ENCODE measurements around the gene FOXL3. TPM values are rescaled to one million over a fixed set of nuclear protein-coding genes. Genes with fewer than 3 reads are reported as not detected.
"Not testable (repeated sequence)": the region's sequence is repeated elsewhere in the genome, so short reads cannot be mapped to it uniquely, and the experiment has no call there.

The FOXL3 gene
- total RNA-seq = not detected
- polyA plus RNA-seq = not detected
- long read RNA-seq, donor 1 = 0 reads
- long read RNA-seq, donor 2 = 0 reads

GRCh38 chr7:289756-290553, at the start of gene FOXL3:
TSS of gene FOXL3 (plus strand) at chr7:290170. CDS start at chr7:290170, 0 bp downstream.
- Histone ChIP-seq H3K27me3 (ENCODE audit: insufficient read depth in 3 of 3, low read length in 2 of 3) (peaks cover 0 to 82% (median 36%) of the 10 kb centered on the region in 3 donors), H3K9me3 (no peaks in the 10 kb centered on the region), H3K36me3 (ENCODE audit: insufficient read depth in 1 of 2, low read depth in 1 of 2) (no peaks in the 10 kb centered on the region), H3K27ac (no peak within 1 kb of the TSS), H3K4me3 (no peak within 1 kb of the TSS), H3K4me1 (no peaks in the 10 kb centered on the region)
- intact Hi-C loops (cut with DNase I) = no loop called here
- no peak for DNase-seq
- no peak for TF ChIP-seq CTCF (IDR thresholded peaks at IDR 0.05)
- ATAC-seq = no peak
- 1 to 4% (median 3%) methylated on average over 50 to 79 of the region's 79 CpGs for WGBS, 3 donors

- Histone ChIP-seq H3K27ac (no peak overlapping the region), H3K4me3 (no peak overlapping the region), H3K27me3 (ENCODE audit: insufficient read depth in 3 of 3, low read length in 2 of 3) (no peaks in the 10 kb centered on the region), H3K36me3 (ENCODE audit: insufficient read depth in 1 of 2, low read depth in 1 of 2) (peaks cover 0 to 6% of the 10 kb centered on the region in 2 donors), H3K9me3 (no peaks in the 10 kb centered on the region), H3K4me1 (peaks cover 17% of the 10 kb centered on the region)
- intact Hi-C loops (cut with DNase I) = no loop called here
- TF ChIP-seq CTCF (IDR thresholded peaks at IDR 0.05) = no peak
- WGBS, 3 donors = 35 to 48% (median 43%) methylated on average over 16 of the region's 16 CpGs
- ATAC-seq = peak; percentile 23 to 49 (median 39)
- DNase-seq = no peak
Measured at GRCh38 chr7:240887-241421, 49.0 kb upstream of the FOXL3 start.

- ATAC-seq (peak in 1 of 4 donors; percentile 7), DNase-seq (no peak)
- Histone ChIP-seq H3K27ac (no peak overlapping the region), H3K36me3 (ENCODE audit: insufficient read depth in 1 of 2, low read depth in 1 of 2) (peaks cover 0 to 7% of the 10 kb centered on the region in 2 donors), H3K4me3 (no peak overlapping the region), H3K4me1 (peaks cover 12% of the 10 kb centered on the region), H3K9me3 (no peaks in the 10 kb centered on the region), H3K27me3 (ENCODE audit: insufficient read depth in 3 of 3, low read length in 2 of 3) (no peaks in the 10 kb centered on the region)
- WGBS, 3 donors = 92 to 95% (median 94%) methylated on average over 13 of the region's 13 CpGs
- intact Hi-C loops (cut with DNase I) = no loop called here
- no peak for TF ChIP-seq CTCF (IDR thresholded peaks at IDR 0.05)
Measured at GRCh38 chr7:241513-241912, 48.5 kb upstream of the FOXL3 start.

GRCh38 chr7:242826-243579, 47.0 kb upstream of the FOXL3 start:
- 69 to 95% (median 90%) methylated on average over 5 to 10 of the region's 21 CpGs for whole genome bisulfite sequencing, 3 donors
- H3K27me3 ChIP-seq (ENCODE audit: insufficient read depth in 3 of 3, low read length in 2 of 3); DNase-seq; ATAC-seq; intact Hi-C loops (cut with DNase I); H3K4me3 ChIP-seq; H3K9me3 ChIP-seq; H3K27ac ChIP-seq: not testable (repeated sequence)
- peaks cover 0 to 21% of the 10 kb centered on the region in 2 donors for H3K36me3 ChIP-seq (ENCODE audit: insufficient read depth in 1 of 2, low read depth in 1 of 2)
- H3K4me1 ChIP-seq = peaks cover 12% of the 10 kb centered on the region

- DNase-seq; H3K4me3 ChIP-seq; H3K27ac ChIP-seq; ATAC-seq; H3K9me3 ChIP-seq; H3K27me3 ChIP-seq (ENCODE audit: insufficient read depth in 3 of 3, low read length in 2 of 3); intact Hi-C loops (cut with DNase I): not testable (repeated sequence)
- H3K36me3 ChIP-seq (ENCODE audit: insufficient read depth in 1 of 2, low read depth in 1 of 2) = peaks cover 0 to 24% of the 10 kb centered on the region in 2 donors
- peaks cover 12% of the 10 kb centered on the region for H3K4me1 ChIP-seq
- 92 to 97% (median 96%) methylated on average over 5 to 6 of the region's 10 CpGs for WGBS, 3 donors
Measured at GRCh38 chr7:243580-243978, 46.4 kb upstream of the FOXL3 start.

Measured in psoas muscle (tissue), 8 donors.